ENCODE results near the gene UBE2Q1.

The UBE2Q1 gene

GRCh38 chr1:154557939-154558719, at the start of gene UBE2Q1:
UBE2Q1 (minus strand) TSS chr1:154558662; CDS start chr1:154558553, 109 bp downstream.
- DNase-seq, result no peak

- peak; percentile 84 for DNase-seq
Observed at GRCh38 chr1:154607609-154608396, 49.3 kb upstream of the UBE2Q1 start, which contains the start of gene ADAR. ADAR (minus strand) TSS chr1:154608186; CDS start chr1:154608006, 180 bp downstream.

GRCh38 chr1:154607106-154607608, 48.7 kb upstream of the UBE2Q1 start:
- DNase-seq, result no peak

GRCh38 chr1:154605534-154605933, 47.1 kb upstream of the UBE2Q1 start:
- DNase-seq, result no peak

- DNase-seq, result no peak
Observed at GRCh38 chr1:154603317-154603716, 44.9 kb upstream of the UBE2Q1 start.

GRCh38 chr1:154599658-154600057, 41.2 kb upstream of the UBE2Q1 start:
- no peak for DNase-seq

GRCh38 chr1:154598871-154599635, 40.6 kb upstream of the UBE2Q1 start:
- no peak for DNase-seq

- no peak for DNase-seq
Observed at GRCh38 chr1:154595621-154596020, 37.2 kb upstream of the UBE2Q1 start.

GRCh38 chr1:154594811-154595210, 36.3 kb upstream of the UBE2Q1 start:
- no peak for DNase-seq

GRCh38 chr1:154593390-154593789, 34.9 kb upstream of the UBE2Q1 start:
- DNase-seq, result no peak

- no peak for DNase-seq
Observed at GRCh38 chr1:154591206-154591605, 32.7 kb upstream of the UBE2Q1 start.

GRCh38 chr1:154590756-154591155, 32.3 kb upstream of the UBE2Q1 start:
- DNase-seq, result no peak

GRCh38 chr1:154589780-154590179, 31.3 kb upstream of the UBE2Q1 start:
- no peak for DNase-seq

GRCh38 chr1:154586641-154587040, 28.2 kb upstream of the UBE2Q1 start:
- DNase-seq, result no peak

- DNase-seq, result no peak
Observed at GRCh38 chr1:154586231-154586630, 27.8 kb upstream of the UBE2Q1 start.

GRCh38 chr1:154584267-154584994, 26.0 kb upstream of the UBE2Q1 start:
- no peak for DNase-seq

GRCh38 chr1:154583773-154584172, 25.3 kb upstream of the UBE2Q1 start:
- DNase-seq, result no peak

GRCh38 chr1:154582885-154583284, 24.4 kb upstream of the UBE2Q1 start:
- DNase-seq, result no peak

- no peak for DNase-seq
Observed at GRCh38 chr1:154581766-154582165, 23.3 kb upstream of the UBE2Q1 start.

- DNase-seq, result no peak
Observed at GRCh38 chr1:154579374-154579773, 20.9 kb upstream of the UBE2Q1 start.

- DNase-seq, result no peak
Observed at GRCh38 chr1:154578058-154578418, 19.6 kb upstream of the UBE2Q1 start.

GRCh38 chr1:154577346-154578057, 19.0 kb upstream of the UBE2Q1 start:
- no peak for DNase-seq

Data from retina (tissue), 1 donor.